HG03196 (cell line): ENCODE data around the gene TENT4B.
A peak's percentile ranks its signal among the peaks of the same experiment; 100 is the strongest.

ENCODE experiments used
- ATAC-seq: cut with Tn5 transposase; IDR thresholded peaks from one replicate; pipeline ENCODE4 v1.9.1; 2021; ENCODE audit not compliant: unreplicated experiment

The TENT4B gene

DNA sequence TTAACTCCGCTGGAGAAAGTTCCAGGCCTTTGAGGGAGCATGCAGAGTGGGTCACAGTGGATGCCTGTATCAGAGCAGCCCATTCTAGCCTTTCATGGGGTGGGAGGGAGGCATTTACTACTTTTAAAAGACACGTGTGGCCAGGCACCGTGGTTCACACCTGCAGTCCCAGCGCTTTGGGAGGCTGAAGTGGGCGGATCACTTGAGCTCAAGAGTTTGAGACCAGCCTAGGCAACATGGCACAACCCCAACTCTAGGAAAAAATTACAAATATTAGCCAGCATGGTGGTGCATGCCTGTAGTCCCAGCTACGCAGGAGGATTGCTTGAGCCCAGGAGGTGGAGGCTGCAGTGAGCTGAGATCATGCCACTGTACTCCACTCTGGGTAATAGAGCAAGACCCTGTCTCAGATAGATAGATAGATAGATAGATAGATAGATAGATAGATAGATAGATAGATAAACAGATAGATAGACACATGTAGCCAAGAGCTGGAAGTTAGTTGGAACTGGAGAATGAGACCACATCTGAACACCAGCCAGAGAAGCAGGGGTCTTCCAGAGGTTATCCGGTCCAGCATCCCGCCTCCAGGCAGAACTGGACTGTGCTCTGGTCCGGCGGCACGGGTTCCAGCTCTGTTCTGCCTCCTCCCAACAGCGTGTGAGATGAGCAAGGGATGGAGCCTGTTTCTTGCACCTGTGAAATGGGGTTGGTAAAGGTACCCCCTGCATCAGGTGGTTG is 116.8 kb downstream of the TENT4B start:
- no peak for ATAC-seq

DNA sequence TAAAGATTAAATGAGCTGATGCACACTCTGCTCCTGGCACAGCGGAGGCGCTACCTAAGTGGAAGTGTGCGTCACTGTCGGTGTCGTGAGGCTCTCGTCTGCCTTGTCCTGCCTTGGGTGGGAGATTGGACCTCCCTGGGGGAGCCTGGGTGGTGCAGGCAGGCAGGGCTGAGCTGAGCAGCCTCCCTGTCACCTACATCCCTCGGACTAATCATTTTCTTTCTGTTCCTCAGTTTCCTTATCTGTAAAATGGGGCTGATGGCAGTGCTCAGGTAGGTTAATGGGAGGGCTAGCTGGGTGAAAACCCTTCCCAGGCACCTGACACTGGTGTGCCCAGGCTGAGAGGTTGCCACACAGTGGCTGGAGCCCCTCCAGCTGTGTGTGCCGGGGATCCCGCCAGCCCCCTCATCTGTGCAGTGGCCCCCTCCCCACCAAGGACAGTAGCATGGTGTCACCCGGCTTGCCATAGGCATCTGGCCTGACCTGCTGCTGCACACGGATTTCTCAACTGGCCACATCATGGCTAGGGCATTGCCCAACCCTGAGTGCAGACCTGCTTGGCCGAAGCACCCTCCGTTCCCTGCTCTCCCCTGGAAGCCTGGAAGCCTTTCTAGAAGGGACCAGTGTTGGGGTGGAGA is 117.5 kb downstream of the TENT4B start:
- ATAC-seq = no peak

DNA sequence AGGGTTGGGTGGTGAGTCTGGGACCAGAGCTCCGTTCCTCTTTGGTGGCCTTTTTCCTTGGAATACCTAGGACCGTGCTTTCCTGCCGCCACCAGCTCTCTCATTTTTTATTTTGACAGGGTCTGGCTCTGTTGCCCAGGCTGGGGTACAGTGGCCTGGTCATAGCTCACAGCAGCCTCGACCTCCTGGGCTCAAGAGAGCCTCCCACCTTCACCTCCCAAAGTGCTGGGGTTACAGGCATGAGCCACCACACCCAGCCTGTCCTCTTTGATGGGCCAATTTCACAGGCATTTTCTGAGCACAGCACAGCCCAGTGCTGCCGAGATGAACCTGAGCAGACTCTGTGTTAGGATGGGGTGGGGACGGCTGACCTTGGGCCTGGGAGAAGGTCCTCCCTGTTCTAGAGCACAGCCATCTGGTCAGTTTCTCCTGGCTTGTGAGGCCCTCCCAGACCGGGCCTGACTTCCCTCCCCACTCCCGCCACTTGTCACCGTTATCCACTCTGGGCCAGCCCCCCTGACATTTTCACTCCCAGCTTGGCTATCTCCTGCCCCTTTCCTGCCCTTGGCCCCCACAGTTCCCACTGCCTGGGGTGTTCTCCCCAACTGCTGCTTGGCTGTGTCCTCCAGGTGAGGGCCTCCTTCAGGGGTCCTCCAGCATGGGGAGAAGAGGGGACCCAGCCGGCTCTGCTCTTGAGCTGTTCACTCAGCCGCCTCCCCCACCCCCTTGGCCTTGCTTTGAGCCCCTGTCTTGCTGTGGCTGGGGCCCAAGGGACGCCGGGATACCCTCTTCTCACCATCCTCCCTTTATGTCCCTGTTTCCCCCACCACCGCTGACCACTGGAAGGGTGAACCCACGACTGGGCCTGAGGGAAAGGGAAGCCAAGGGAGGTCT is 118.3 kb downstream of the TENT4B start:
- no peak for ATAC-seq

DNA sequence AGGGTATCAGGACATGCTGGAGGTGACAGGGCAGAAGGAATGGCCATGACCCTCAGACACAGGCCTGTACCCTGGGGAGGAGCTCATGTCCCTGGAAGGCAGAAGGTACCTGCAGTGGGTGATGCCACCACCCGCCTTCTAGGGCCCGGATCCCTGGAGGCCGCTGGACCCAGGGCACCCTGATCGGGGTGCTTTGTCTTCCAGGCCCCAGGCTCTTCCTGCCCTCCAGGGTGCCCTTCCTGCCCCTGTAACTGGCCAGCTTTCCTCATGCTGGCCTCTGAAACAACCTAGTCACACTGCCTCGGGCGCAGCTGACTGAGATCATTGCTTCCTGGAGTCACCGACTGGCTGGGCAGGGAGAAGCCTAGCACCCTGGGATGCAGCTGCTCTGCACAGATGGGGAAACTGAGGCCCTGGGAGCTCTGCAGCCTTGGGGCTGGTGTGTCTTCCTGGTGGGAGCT is 119.0 kb downstream of the TENT4B start:
- ATAC-seq = no peak

GRCh38 chr16:50272687-50273381 is 119.7 kb downstream of the TENT4B start:
- ATAC-seq = no peak

GRCh38 chr16:50273382-50273690 is 120.2 kb downstream of the TENT4B start:
- no peak for ATAC-seq

- ATAC-seq = peak; percentile 45
These were observed 120.8 kb downstream of the TENT4B start for GRCh38 chr16:50273888-50274325.

GRCh38 chr16:50274326-50275097 is 121.4 kb downstream of the TENT4B start:
- ATAC-seq = peak; percentile 13

DNA sequence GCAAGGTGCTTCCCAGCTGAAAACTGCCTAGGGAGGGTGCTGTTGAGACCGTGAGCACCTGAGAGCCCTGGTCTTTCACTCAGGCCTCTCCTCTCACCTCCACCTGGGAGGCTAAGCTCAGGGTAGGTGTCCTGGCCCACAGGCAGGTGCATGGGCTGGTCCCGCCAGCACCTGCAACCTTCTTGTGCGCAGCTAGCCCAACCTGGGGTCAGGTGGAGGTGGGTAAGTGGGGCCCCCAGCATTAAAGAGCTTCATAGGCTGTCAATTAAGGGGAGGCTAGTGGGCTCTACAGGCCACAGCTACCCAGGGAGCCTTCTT is 122.0 kb downstream of the TENT4B start:
- ATAC-seq = no peak

- ATAC-seq = no peak
These were observed 122.6 kb downstream of the TENT4B start for GRCh38 chr16:50275428-50276325.

DNA sequence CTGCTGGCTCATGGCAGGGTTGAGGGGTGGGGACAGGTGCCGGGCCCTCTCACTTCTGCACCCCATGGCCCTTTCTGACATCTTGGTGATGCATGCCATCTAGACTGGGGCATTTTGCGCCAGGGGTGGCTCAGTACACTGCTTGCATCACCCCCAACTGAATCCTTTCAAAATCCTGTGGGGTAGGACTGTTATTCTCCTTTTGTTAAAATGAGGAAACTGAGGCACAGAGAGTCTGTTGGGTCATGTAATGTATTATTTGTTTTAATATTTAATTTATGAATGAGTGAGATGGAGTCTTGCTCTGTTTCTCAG is 123.2 kb downstream of the TENT4B start:
- no peak for ATAC-seq

DNA sequence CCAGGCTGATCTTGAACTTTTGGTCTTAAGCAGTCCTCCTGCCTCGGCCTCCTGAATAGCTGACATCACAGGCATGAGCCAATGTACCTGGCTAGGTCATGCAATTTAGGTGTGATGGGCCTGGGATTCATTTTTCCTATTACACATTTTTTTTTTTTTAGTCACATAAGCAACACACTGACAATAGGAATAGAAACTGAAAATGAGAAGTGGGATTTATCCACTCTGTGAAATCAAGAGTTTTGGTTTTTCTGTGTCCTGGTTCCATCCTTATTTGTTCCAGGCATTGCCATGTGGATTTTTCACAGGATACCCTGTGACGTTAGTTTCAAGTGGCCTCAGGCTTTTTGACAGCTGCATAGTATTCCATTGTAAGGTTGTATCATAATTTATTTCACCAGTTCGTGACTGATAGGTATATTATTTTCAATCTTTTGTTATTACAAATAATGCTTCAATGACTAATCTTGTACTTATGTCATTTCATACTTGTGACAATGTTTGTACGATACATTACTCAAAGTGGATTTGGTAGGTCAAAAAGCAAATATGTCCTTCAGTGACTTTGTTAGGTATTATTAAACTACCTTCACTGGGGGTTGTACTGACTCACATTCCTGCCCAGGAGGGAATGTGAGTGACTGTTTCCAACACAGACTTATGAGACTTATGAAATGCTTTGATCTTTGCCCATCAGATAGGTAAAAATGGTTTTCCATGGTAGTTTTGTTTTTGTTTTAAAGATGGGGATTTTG is 123.9 kb downstream of the TENT4B start:
- no peak for ATAC-seq

- ATAC-seq = no peak
These were observed 125.1 kb downstream of the TENT4B start for GRCh38 chr16:50278251-50278650.

DNA sequence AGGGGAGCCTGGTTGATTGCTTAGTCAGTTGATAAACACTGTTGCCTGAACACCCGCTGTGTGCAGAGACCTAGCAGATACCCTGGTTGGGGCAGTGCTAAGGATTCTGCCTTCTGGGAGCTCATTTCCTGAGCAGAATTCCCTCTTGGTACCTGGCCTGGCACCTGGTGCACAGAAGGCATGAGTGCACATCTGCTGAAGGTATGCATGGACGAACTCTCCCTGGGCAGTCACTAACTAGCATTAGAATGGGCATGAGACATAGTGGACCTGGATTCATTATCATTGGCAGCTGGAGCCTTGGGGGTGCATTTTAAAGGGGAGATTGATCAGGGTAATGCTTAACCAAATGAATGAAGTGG is 126.4 kb downstream of the TENT4B start:
- ATAC-seq = no peak

- ATAC-seq = no peak
These were observed 127.8 kb downstream of the TENT4B start for GRCh38 chr16:50280932-50281331.
